NCI-H1048 (cell line): ENCODE data around the gene TPO.

Experiments
- DNase-seq: peaks from one replicate; lab custom pipeline; 2025; lab: John Stamatoyannopoulos, UW

Gene TPO

DNA sequence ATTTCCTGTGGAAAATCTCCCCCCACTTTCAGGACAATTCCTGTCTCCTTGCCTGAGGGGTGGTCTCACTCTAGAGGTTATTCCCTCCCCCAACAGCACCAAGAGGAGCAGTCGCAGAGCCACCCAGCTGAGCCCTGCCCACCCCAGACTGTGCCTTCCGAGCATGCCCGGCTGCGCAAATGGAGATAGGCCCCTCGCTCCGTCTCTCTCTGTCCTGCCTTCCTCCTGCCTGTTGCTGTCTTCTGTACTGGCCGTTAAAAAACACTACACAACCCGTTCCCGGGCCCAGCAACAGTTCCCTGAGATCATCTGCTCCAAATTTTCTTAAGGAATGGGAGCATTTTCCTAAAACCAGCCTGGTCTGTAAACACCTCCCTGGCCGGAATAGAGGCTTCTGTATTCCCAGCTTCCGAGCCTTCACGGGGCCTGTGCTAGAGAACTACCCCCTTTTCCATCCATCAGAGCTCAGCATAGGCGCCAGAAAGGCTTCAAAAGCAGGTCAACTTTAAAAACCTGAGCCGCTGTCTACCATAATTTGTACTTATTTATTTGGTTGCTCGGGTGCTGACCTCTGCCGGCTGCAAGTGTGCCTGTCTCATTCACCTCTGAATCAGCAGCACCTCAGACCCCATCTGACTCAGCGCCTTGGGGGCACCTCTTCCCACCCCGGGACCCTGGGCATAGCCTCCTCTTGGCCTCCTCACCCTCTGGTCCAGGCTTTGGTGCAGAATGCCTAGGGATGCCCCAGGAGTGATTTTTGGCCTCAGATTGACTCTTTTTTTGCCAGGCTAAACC is 171.6 kb downstream of the TPO start:
- DNase-seq, result no peak

GRCh38 chr2:1585635-1586034 is 172.4 kb downstream of the TPO start:
- DNase-seq, result no peak

- DNase-seq, result no peak
These were observed 173.1 kb downstream of the TPO start for GRCh38 chr2:1586251-1586922.

DNA sequence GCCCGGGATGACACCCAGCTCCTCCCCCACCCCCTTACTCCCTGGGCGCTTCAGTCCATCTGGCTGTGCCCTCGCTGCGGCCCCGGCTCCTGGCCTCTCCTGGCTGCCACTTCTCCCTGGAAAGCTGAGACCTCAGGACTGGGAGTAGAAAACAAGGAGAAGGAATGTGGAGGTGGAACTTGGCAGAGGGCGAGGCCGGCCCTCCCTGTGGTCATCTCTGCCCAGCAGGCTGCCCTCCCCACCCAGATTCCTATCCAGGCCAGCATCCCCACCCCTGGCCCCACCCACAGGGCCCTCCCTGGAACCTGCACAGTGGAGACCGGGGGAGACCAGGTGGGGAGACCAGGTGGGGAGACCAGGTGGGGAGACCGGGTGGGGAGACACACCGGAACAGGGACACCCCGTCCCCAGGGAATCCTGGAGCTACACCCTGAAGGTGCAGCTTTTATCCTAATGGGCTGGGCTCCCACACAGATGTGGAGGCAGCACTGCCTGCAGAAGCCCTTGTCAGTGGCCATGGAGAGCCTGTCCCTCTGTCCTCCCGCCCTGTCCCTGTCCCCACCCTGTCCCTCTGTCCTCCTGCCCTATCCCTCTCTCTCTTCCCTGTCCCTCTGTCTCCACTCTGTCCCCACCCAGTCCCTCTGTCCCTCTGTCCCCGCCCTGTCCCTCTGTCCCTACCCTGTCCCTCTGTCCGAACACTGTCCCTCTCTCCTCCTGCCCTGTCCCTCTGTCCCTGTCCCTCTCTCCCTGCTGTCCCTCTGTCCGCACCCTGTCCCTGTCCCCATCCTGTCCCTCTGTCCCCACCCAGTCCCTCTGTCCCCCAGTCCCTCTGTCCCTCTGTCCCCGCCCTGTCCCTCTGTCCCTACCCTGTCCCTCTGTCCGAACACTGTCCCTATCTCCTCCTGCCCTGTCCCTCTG is 173.9 kb downstream of the TPO start:
- no peak for DNase-seq

- no peak for DNase-seq
These were observed 175.1 kb downstream of the TPO start for GRCh38 chr2:1588051-1588977.

GRCh38 chr2:1588978-1589621 is 175.8 kb downstream of the TPO start:
- no peak for DNase-seq

- DNase-seq, result no peak
These were observed 177.6 kb downstream of the TPO start for GRCh38 chr2:1590596-1591460.

DNA sequence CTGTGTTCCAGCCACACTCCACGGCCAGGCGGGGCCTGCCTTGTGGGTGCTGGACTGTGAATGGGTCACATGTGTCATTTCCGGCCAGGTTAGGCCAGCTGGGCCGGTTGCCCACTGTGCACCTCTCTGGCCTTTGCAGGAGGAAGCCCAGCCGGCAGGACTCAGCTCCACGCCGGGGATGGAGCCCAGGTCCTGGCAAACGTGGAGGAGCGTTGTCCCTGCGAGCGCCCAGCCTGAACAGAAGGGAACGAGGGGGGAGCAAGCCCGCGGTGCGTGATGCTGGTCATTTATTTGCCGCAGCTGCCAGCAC is 178.2 kb downstream of the TPO start:
- no peak for DNase-seq
